GM06990 (cell line): ENCODE results near the gene NTF4.

Source experiments
- DNase-seq: peaks from one replicate; pipeline ENCODE4 v3.0.0-alpha.2; 2011; ENCODE audit not compliant: insufficient read length; ENCODE audit errors: extremely low read depth
- H3K27me3 ChIP-seq: replicated peaks from 2 replicates; pipeline ENCODE4 v1.6.0; 2011; ENCODE audit warnings: low read length; ENCODE audit not compliant: control insufficient read depth, insufficient read depth
- H3K36me3 ChIP-seq: 2 replicates; pipeline ENCODE4 v1.5.1; 2011; ENCODE audit warnings: low read length; ENCODE audit not compliant: control insufficient read depth, insufficient read depth
- H3K4me3 ChIP-seq: replicated peaks from 2 replicates; pipeline ENCODE4 v1.5.1; 2011; ENCODE audit warnings: low read depth, mild to moderate bottlenecking, control low read depth, low read length
- CTCF ChIP-seq: IDR thresholded peaks from 2 replicates; pipeline ENCODE4 v1.5.1; 2011; ENCODE audit warnings: low read length, control low read depth, mild to moderate bottlenecking, inconsistent platforms; ENCODE audit not compliant: insufficient read depth, poor library complexity, severe bottlenecking

The NTF4 gene

GRCh38 chr19:49109051-49109450 is 44.4 kb upstream of the NTF4 start:
- no peak for TF ChIP-seq CTCF
- Histone ChIP-seq H3K27me3 (no peaks in the 10 kb centered on the region), H3K36me3 (peaks cover 35% of the 10 kb centered on the region), H3K4me3 (no peak overlapping the region)
- no peak for DNase-seq

GRCh38 chr19:49107625-49108459 is 43.2 kb upstream of the NTF4 start:
- no peak for DNase-seq
- Histone ChIP-seq H3K36me3 (peaks cover 43% of the 10 kb centered on the region), H3K4me3 (no peak overlapping the region), H3K27me3 (no peaks in the 10 kb centered on the region)
- TF ChIP-seq CTCF: no peak

GRCh38 chr19:49106648-49107135 is 42.1 kb upstream of the NTF4 start:
- Histone ChIP-seq H3K36me3 (peaks cover 46% of the 10 kb centered on the region), H3K27me3 (no peaks in the 10 kb centered on the region)
- DNase-seq: no peak

GRCh38 chr19:49104229-49104864 is 39.7 kb upstream of the NTF4 start:
- no peak for DNase-seq
- Histone ChIP-seq H3K36me3 (peaks cover 56% of the 10 kb centered on the region), H3K27me3 (no peaks in the 10 kb centered on the region), H3K4me3 (no peak overlapping the region)
- no peak for TF ChIP-seq CTCF

More at GRCh38 chr19:49106648-49107135, 42.1 kb upstream of the NTF4 start:
- no peak overlapping the region for H3K4me3 ChIP-seq
- peak; percentile 83 for TF ChIP-seq CTCF

GRCh38 chr19:49103331-49104085 is 38.9 kb upstream of the NTF4 start:
- DNase-seq: no peak

More at GRCh38 chr19:49103331-49104085, 38.9 kb upstream of the NTF4 start:
- TF ChIP-seq CTCF: no peak
- H3K27me3 ChIP-seq: no peaks in the 10 kb centered on the region
- H3K4me3 ChIP-seq: no peak overlapping the region
- H3K36me3 ChIP-seq: peaks cover 55% of the 10 kb centered on the region
